Breast epithelium (tissue), 4 donors: ENCODE results near the gene FAM72A. TPM values are rescaled to one million over a fixed set of nuclear protein-coding genes. Genes with fewer than 3 reads are reported as not detected.
"Not testable (repeated sequence)": the region's sequence is repeated elsewhere in the genome, so short reads cannot be mapped to it uniquely, and the experiment has no call there.

Experiments used
- DNase-seq, 2 donors: peaks; one replicate each; pipeline ENCODE4 v3.0.0-alpha.2; 2019; ENCODE audit warnings: low spot score in 2 of 2
- H3K27ac ChIP-seq, 2 donors: fragments of 200-600 bp; sonication (generic) in 1 of 2; one replicate each; pipeline ENCODE4 v1.5.1; 2016 to 2019; ENCODE audit warnings: mild to moderate bottlenecking in 1 of 2
- H3K27me3 ChIP-seq, 2 donors: fragments of 200-600 bp; sonication (generic) in 1 of 2; one replicate each; pipeline versions ENCODE4 v1.5.1 to v1.6.0; 2017 to 2019; ENCODE audit warnings: control low read depth in 1 of 2, mild to moderate bottlenecking in 1 of 2
- H3K36me3 ChIP-seq: fragments of 200-600 bp; one replicate; pipeline ENCODE4 v1.5.1; 2019
- H3K4me1 ChIP-seq, 2 donors: fragments of 200-600 bp; sonication (generic); one replicate each; pipeline ENCODE4 v1.5.1; 2016 to 2019; ENCODE audit warnings: control low read depth in 1 of 2
- H3K4me3 ChIP-seq, 3 donors: fragments of 200-600 bp; sonication (generic); 1 replicate in 2 of 3; 2 replicates in 1 of 3; pipeline ENCODE4 v1.5.1; 2016 to 2019; ENCODE audit warnings: mild to moderate bottlenecking in 3 of 3, moderate library complexity in 2 of 3
- H3K9me3 ChIP-seq, 2 donors: fragments of 200-600 bp; sonication (generic) in 1 of 2; one replicate each; pipeline ENCODE4 v1.5.1; 2016 to 2019; ENCODE audit warnings: control low read depth in 1 of 2
- intact Hi-C: fragments of 100-400 bp; cut with DNase I; formaldehyde crosslinking; loops from one replicate; pipeline ENCODE4 v1.15.1; 2023; ENCODE audit warnings: low total_unique reads
- total RNA-seq, 3 donors: library from RNA; depleted of rRNA; stranded (reverse); fragments of >200 nt; gene quantifications; one replicate each; pipeline ENCODE4 v1.1.0, GENCODE V29; 2016

Gene FAM72A
- total RNA-seq, result 1 to 10 TPM in 1 of 3 donors, under 1 TPM in 1, not detected in 1; 0.98 to 1.8 TPM

DNA sequence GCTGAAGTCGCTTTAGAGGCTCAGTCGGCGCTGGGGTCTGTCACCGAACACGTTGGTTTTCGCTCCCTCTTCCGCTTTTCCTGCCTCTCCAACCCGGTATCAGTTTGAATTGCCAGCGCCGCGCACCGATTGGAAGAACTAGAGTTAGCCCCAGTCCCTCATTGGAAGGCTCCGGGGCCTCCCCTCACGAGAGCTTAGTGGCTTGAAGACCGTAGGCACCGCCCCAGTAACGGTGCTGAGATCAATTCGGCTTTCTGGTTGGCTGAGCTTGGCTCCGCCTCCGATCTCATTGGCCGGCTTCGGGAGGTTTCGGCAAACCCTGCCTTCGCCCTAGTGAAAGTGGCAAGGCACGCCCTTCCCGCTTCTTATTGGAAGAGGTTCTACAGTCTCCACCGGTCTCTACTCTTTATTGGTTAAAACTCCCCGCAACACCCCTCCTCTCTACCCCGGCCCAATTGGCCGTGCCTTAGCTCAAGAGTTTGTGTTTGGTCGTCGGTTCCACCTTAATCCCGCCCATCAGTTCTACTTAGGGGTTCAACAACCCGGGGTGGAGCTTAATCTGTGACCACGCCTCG lies at the start of gene FAM72A:
Gene FAM72A, minus strand, starts transcription at position 51 of the 575 bp plus-strand sequence. CDS start 814 bp downstream, outside the sequence.
- Histone ChIP-seq H3K27ac (peak within 1 kb of the TSS; percentile 74 to 92), H3K4me3 (peak within 1 kb of the TSS; percentile 49 to 77 (median 54))
- H3K27me3 ChIP-seq, H3K4me1 ChIP-seq, H3K9me3 ChIP-seq, intact Hi-C loops, H3K36me3 ChIP-seq: not testable (repeated sequence)
- peak; percentile 97 to 100 for DNase-seq

DNA sequence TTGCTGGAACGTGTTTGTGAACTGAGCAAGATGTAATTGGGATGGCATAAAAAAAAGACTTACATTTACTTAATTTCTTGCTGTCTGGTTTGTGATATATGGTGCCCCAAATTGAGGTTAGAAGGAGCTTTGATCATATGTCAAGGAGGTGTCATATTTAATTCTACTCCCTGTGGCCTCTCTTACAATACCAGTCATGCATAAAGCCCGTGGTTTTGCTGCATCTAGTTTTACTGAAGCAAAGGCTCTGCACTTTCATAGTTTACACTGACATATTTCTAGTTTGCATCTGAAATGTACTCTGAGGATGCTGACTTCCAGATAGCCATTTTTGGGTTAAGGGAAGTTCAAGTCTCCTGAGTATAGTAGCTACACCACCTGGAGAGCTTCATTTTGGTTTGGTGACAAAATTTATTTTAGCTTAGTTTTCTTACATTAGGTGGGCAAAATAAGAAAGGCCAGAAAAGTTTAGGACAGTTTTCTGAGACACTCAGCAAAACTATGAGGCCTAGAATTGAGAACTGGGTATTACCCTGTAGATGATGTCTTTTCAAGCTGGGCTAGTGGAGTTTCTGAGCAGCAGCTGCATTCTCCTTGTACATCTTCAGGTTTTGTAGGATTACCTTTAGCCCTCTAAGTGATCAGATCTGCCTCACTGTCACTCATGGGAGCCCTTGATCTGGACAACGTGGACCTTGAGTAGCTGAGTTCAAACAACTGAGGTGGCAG lies 48.5 kb upstream of the FAM72A start:
- H3K4me1 ChIP-seq, DNase-seq, H3K27me3 ChIP-seq, H3K36me3 ChIP-seq, H3K27ac ChIP-seq, H3K9me3 ChIP-seq, intact Hi-C loops, H3K4me3 ChIP-seq: not testable (repeated sequence)

DNA sequence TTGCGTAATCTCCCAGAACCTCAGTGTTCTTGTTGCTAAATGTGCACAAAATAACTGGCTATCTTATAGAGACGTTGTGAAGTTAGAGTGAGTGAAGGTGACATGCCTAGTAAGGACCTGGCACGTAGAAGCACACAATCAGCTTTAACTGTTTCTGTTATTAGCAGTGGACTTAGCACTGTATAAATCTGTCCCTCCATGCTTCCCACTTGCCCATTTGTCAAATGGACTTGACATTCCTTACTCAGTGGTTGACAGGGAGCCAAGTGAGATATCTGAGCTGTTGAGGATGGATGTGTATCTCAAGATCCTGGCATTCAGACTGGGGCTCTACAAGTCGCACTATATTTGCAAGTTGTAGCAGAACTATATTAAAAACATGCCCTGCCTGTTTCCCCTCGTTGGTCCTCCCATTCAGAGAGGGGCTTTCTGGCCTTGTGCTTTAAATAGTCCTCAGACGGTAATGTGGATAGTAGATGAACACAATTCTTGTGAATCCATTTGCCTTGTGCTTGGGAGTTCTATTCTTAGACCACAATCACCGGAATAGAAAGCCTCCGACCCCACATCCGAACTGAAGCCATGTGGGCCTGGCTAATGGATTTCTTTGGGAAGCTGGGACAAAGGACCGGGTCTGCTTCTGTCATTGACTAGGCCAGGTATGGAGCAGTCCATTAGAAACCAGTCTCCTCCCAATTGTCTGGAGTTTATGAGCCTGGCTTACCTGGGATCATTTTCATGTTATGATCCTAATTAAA lies 43.7 kb upstream of the FAM72A start:
- H3K36me3 ChIP-seq, H3K27me3 ChIP-seq, intact Hi-C loops, H3K9me3 ChIP-seq, H3K4me1 ChIP-seq, DNase-seq, H3K4me3 ChIP-seq, H3K27ac ChIP-seq: not testable (repeated sequence)

DNA sequence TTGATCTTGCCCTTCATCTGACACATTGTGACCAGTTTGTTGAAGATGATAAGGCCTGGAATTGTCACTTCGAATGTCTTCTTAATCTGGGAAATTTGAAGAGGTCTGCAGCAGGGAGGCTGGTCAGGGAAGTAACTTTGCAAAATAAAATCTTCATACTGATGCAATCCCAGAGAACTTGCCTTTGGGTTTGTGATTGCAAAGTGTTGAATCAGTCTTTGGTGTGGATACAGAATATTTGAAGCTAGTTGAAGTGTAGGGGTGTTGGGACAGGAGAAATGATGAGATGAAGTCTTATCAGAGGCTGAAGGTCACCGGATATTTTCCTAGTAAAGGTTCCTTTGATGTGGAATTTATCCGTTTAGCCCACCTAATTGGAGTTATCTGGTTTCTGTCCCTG lies 42.8 kb upstream of the FAM72A start:
- intact Hi-C loops, H3K9me3 ChIP-seq, H3K36me3 ChIP-seq, DNase-seq, H3K4me1 ChIP-seq, H3K27me3 ChIP-seq, H3K4me3 ChIP-seq, H3K27ac ChIP-seq: not testable (repeated sequence)

DNA sequence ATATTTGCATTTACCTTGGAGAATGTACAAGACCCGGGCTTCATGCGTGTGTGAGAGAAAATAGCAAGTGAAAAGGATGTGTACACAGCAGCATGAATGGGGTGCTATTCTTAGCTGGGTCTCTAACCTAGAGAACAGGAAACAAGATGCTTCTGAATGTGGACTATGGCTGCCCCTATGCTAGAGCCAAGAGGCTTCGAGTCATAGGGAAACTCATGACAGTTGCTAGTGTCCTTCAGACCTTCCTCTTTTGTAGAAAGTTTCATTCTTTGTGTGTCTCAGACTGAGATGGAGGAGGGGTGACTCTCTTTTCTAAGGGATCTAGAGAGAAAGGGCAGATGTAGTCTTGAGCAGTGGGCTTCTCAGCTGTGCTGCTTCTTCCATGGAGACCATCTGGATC lies 40.7 kb upstream of the FAM72A start:
- H3K27me3 ChIP-seq, H3K9me3 ChIP-seq, H3K4me1 ChIP-seq, intact Hi-C loops, H3K27ac ChIP-seq, H3K36me3 ChIP-seq, H3K4me3 ChIP-seq, DNase-seq: not testable (repeated sequence)

DNA sequence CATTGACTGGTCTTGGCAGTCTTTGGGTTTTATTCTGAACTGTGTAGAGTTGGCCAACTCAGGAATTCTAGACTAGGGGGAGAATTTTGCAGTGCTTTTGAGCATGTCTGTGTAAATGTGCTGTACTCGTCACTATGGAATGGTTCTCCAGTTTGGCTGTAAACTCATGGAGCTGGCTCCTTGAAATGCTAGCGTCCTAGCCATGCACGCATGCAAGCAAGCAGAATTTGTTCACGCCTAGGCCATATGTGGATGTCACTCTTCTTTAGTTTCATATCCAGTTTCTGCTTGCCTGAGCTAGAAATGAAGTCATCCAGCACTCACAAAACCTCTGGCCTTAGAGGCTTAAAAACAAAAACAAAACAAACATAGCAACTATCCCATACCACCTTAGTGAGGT lies 37.6 kb upstream of the FAM72A start:
- H3K4me3 ChIP-seq, H3K36me3 ChIP-seq, H3K27ac ChIP-seq, H3K9me3 ChIP-seq, intact Hi-C loops, H3K27me3 ChIP-seq, H3K4me1 ChIP-seq, DNase-seq: not testable (repeated sequence)

DNA sequence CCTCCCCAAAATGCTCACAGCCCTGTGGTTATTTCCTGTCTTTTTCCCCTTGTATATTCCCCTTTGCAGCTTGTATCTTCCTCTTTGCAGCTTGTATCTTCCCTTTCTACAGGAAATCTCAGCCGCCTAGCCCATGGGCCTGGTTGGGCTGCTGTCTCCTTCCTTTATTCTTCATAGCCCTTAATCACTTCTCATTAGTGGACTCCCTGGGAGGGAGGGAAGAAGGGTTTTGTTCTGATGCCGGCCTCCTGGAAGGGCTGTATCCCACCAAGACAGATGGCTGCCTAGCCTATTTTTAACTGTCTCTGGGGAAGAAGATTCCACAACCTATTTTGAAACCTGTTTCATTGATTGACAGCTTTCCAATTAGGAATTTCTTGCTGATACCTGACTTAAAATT lies 32.6 kb upstream of the FAM72A start:
- DNase-seq, H3K9me3 ChIP-seq, H3K27ac ChIP-seq, H3K4me3 ChIP-seq, H3K27me3 ChIP-seq, H3K4me1 ChIP-seq, intact Hi-C loops, H3K36me3 ChIP-seq: not testable (repeated sequence)

DNA sequence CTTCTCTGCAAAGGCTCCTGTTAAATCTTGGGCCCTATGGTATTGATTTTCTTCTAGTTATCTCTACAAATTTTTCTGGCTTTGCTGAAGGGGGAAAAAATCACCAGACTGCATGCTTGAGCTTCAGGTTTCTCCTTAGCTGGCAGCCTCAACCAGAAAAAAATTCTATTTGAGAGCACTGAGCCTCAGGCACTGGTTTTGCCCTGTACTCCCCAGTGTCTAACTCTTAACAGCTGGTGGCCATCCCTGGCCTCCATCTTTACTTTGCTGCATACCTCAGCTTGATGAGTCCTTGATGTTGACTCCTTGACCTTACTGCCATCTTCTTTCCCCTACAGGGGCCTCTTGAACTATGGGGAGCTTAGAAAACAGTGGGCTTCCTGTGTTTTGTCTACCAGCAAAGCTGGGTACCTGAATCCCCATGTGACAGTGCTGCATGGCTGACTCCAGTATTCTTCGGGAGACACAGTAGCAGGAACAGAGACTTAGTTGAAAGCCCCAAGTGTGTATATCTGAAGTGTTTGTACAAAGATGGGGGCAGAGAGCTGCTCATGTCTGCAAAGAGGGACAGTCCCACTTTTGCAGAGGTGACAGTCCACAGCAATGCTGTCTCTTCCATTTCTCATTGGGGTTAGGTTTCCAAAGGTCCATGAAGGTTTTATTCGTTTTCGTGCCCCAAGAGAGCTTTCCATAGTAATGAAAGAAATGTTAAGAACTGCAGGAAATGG lies 31.7 kb upstream of the FAM72A start:
- H3K4me1 ChIP-seq, H3K27ac ChIP-seq, H3K9me3 ChIP-seq, intact Hi-C loops, H3K36me3 ChIP-seq, DNase-seq, H3K4me3 ChIP-seq, H3K27me3 ChIP-seq: not testable (repeated sequence)

DNA sequence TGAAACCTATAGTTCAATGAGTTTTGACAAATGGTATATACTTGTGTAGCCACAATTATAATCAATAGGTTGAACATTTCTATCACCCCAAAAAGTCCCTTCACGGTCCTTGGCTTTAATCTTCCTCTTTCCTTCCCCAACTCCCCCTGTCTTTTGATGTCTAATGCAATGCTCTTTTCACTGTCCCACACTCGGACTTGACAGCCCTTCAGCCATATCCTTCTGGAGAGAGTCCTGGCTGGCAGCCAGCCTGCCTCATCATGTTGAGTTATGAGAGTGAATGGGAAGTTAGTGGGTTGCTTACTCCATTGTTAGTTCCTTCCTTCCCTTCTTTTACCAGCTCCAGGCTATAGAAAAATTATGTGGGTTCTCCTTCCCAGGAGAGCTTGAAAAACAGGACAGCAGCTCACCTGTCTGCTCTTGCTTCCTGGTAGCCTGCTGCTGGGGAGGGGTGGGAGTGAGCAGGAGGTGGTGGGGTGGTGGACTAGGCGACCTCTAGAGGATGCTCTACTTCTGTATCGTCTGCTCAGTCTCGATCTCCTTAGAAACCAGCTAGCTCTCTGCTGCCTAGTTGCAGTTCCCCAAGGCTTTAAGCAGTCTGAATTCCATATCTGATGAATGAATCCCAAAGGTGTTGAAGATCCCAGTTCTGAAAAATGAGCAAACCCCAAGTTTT lies 30.5 kb upstream of the FAM72A start:
- H3K9me3 ChIP-seq, H3K27ac ChIP-seq, H3K27me3 ChIP-seq, H3K36me3 ChIP-seq, H3K4me1 ChIP-seq, H3K4me3 ChIP-seq, intact Hi-C loops, DNase-seq: not testable (repeated sequence)

DNA sequence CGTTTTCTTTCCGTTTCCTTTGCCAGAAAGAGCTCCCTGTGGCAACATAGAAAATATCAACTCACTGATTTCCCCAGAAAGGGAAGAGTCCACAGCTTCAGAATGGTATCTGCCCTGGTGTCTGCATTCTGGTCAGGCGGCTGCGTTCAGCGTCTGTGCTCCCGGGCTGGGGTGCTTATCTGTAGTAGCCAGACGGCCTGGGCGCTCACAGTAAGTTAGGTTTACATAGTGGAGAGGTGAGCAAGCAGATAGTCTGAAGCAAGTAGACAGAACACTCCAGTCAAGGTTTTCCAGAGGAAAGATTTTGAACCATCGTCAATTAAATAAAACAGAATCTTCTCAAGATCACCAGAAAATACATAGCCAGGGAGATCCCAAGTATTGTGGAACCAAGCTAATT lies 29.4 kb upstream of the FAM72A start:
- H3K4me3 ChIP-seq, H3K27ac ChIP-seq, H3K36me3 ChIP-seq, H3K4me1 ChIP-seq, DNase-seq, H3K9me3 ChIP-seq, intact Hi-C loops, H3K27me3 ChIP-seq: not testable (repeated sequence)

DNA sequence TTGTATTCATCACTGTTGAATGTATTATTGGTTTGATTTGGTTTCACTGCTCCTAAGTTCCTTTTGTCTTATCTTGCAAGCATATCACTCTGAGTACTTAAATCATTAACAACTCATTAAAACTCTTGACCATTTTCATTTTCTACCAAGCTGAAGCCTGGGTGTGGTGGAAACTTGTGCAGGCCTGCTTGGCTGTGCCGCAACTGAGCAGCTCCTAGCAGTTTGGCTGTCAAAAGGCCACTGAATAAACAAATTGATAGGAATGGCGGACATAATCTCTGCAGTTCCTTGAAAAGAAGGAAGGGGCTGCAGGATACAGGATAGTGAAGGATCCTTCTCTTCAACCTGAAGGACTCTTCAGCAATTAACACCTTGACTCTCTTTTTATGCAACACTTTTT lies 26.6 kb upstream of the FAM72A start:
- H3K27ac ChIP-seq, H3K36me3 ChIP-seq, intact Hi-C loops, DNase-seq, H3K4me1 ChIP-seq, H3K27me3 ChIP-seq, H3K4me3 ChIP-seq, H3K9me3 ChIP-seq: not testable (repeated sequence)

DNA sequence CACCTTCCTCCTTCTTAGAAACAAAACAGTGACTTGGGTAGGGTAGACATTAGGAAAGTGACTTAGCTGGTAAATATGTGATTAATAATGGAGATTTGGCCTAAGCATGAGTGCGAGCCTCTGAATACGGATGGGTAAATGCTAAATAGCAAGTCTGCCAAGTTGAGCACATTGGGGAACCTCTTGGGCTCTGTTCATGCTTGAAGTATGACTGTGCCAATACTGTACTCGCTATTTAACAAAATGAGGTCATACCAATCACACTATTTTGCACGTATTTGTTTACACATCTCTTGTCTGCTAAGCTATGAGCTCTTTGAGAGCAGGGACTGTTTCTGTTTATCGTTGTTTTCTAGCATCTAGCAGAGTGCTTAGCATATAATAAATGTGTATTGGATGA lies 24.2 kb upstream of the FAM72A start:
- H3K27ac ChIP-seq, H3K36me3 ChIP-seq, DNase-seq, H3K27me3 ChIP-seq, H3K4me3 ChIP-seq, H3K9me3 ChIP-seq, H3K4me1 ChIP-seq, intact Hi-C loops: not testable (repeated sequence)

DNA sequence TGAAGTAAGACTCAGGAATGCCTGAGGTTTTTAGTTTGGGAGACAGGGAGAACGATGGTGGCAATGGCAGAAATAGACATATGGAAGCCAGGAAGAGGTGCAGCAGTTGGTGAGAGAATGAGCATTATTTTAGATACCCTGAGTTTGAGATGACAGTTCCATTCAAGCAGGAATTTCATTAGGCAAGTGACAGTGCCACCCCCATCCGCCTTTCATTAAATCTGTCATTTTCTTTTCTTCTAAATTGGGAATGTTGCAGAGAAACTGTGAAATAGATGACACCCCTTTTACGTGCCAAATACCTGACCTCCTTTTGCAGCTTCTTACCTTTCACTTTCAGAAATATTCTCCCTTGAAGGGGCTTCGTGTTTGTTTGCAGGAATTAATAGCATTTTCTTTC lies 22.7 kb upstream of the FAM72A start:
- DNase-seq, H3K27ac ChIP-seq, H3K4me1 ChIP-seq, H3K4me3 ChIP-seq, H3K36me3 ChIP-seq, H3K9me3 ChIP-seq, H3K27me3 ChIP-seq, intact Hi-C loops: not testable (repeated sequence)
